GM21529 (cell line): ENCODE measurements around the gene PTCD2.
"Not testable (repeated sequence)": the region's sequence is repeated elsewhere in the genome, so short reads cannot be mapped to it uniquely, and the experiment has no call there.

ENCODE experiments used
- ATAC-seq: cut with Tn5 transposase; IDR thresholded peaks from one replicate; pipeline ENCODE4 v1.9.1; 2021; ENCODE audit not compliant: unreplicated experiment

PTCD2 gene

GRCh38 chr5:72377910-72378638 lies 57.9 kb downstream of the PTCD2 start:
- ATAC-seq, result no peak

DNA sequence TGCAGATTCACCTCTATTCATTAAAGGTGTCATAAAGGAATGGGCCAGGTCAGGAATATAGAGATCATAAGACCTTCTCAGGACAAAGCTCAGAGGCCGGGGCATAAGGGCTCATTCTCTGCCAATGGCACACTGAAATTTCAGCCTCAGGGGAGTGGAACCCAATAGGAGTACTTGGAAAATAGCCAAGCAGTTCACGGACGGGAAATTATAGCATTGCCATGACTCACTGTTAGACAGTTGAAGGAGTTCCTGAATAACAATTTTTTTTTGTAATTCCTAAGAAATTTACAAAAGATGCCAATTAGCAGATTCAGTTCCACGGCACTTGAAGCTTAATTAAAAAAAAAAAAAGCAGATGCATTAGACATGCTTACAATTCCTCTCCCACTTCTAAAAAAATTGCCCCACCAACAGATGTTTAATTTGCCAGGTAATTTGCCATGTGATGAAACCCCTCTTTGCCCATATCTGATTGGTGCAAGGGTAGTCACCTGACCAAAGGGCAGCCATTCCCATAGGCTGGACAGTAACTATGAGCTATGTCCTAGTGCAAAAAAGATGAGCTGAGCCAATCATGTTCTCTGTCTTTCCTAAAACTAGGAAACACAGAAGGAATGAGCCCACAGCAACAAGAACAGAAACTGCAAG lies 58.6 kb downstream of the PTCD2 start:
- no peak for ATAC-seq

GRCh38 chr5:72379936-72380335 lies 59.8 kb downstream of the PTCD2 start:
- no peak for ATAC-seq

- no peak for ATAC-seq
Measured at GRCh38 chr5:72380492-72381274, 60.5 kb downstream of the PTCD2 start.

DNA sequence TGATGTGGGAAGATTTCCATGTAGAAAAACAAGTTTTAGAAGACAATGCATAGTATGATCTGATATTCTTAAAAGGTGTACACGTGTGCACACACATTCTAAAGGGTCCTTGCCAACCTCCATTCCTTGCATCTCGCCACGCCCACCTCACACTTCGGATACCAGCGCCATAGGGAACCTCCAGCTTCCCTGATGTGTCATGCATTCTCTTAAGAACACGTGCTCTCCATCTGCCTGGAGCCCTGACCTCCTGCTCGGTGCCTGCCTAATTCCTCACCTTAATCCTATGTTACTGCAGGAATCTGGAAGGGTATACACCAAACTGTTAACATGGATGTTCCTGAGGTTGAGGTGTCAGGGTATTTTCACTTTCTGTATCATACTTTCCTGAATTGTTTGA lies 63.1 kb downstream of the PTCD2 start:
- ATAC-seq, result no peak

DNA sequence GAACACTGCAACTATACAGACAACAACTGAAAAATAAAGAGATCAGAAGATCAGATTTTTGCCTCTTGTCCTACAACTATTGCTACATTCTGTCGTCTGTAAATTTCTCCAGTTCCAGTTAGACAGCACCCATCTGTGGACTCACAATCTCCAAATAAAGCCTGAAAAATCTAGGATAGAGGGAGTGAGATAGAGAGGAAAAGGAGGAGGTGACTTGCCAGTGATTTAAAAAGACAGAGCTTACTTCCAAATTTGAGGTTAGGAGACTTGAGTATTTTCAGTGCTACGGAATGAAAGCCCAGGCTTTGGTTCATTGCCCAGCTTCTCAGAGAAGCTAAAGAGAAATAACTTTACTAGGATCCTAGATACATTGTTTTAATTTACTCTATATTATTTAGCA lies 63.6 kb downstream of the PTCD2 start:
- no peak for ATAC-seq

GRCh38 chr5:72386639-72387038 lies 66.5 kb downstream of the PTCD2 start:
- no peak for ATAC-seq

DNA sequence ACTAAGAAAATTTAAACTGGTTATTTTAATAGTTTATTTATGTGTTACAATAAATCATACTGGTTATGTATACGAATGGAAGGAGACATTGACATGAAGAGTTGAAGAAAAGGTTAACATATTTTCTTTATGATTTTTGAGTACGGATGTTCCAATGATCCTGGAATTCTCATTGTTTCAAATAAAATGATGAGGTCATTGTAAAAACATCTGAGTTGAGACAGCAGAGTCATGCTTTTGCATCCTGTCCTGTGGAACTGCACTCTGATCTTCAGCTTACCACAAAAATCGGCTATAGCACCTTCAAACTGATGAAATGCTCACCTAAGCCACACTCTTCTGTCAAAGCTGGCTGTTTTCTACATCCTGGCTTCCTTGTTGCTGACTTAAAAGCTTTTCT lies 67.8 kb downstream of the PTCD2 start:
- ATAC-seq, result no peak

GRCh38 chr5:72388646-72389045 lies 68.5 kb downstream of the PTCD2 start:
- no peak for ATAC-seq

- ATAC-seq, result no peak
Measured at GRCh38 chr5:72390836-72391235, 70.7 kb downstream of the PTCD2 start.

- no peak for ATAC-seq
Measured at GRCh38 chr5:72392326-72392733, 72.2 kb downstream of the PTCD2 start.

- no peak for ATAC-seq
Measured at GRCh38 chr5:72393052-72393451, 72.9 kb downstream of the PTCD2 start.

DNA sequence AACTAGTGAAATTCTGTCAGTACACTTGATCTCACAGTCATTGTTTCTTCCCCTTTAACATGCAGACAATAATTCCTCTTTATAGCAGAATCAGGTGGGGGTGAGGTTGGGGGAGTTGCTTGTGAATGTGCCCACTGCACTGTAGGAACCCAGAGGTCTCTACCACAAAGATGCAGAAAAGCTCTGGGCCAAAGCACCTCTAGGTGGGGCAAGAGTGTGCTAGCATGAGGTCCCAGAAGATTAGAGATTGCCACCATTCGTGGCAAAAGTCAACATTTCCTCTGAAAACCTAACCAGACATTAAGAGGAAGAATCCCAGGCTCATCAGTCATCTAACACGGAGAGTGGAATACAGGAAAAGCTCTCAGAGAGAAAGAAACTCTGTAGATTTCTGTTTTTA lies 74.5 kb downstream of the PTCD2 start:
- peak; percentile 61 for ATAC-seq

- ATAC-seq, result no peak
Measured at GRCh38 chr5:72397836-72398235, 77.7 kb downstream of the PTCD2 start.

DNA sequence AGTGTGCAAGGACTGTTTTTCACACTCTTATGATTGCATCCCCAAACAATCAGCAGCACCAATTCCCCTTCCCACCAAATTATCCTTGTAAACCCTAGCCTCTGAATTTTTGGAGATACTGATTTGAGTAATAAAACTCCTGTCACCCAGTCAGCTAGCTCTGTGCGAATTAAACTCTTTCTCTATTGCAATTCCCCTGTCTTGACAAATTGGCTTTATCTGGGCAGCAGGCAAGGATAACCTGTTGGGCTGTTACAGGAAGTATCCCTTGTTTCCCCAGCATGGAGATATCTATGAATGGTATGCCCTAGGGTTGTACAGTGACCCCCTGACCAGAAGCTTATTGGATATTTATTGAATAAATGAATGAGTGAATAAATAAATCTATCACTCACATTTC lies 80.8 kb downstream of the PTCD2 start:
- no peak for ATAC-seq

GRCh38 chr5:72402381-72402890 lies 82.3 kb downstream of the PTCD2 start:
- ATAC-seq, result no peak

DNA sequence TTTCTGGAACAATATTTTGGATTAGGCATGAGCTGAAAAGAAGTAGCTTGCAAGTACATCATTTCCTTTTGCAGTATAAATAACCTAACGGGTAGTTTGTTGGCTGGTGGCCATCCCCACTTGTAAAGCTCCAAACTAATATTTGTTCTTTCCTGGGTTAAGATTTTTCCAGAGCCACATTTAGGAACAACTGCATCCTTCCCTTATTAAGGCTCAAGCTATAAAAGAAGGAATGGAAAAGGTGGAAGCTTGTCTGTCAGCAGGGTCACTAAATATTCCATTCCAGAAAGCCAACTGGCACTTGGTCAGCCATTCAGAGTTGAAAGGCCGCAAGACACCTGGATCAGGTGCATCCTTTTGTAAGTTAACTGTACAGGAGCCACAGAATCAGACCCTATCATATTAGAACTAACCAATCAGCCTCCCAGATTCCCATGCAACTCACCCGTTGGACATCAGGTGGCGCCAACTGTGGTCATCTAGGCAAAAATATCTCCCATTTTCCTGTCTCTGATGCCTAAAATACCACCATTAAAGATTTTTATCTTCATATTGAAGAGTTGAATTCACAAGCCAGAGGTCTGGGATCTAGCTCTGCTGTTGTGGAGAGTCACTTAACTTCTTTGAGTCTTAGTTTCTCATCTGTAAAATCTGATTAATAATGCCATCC lies 82.9 kb downstream of the PTCD2 start:
- no peak for ATAC-seq

DNA sequence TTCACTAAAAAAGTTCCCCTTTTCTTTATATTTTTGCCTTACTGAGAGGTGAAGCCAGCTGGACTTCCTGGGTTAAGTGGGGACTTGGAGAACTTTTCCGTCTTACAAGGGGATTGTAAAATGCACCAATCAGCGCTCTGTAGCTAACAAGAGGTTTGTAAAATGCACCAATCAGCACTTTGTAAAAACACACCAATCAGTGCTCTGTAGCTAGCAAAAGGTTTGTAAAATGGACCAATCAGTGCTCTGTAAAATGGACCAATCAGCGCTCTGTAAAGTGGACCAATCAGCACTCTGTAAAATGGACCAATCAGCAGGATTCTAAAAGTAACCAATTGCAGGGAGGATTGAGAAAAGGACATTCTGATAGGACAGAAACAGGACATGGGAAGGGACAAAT lies 84.6 kb downstream of the PTCD2 start:
- not testable (repeated sequence) for ATAC-seq

- no peak for ATAC-seq
Measured at GRCh38 chr5:72407078-72407477, 86.9 kb downstream of the PTCD2 start.

DNA sequence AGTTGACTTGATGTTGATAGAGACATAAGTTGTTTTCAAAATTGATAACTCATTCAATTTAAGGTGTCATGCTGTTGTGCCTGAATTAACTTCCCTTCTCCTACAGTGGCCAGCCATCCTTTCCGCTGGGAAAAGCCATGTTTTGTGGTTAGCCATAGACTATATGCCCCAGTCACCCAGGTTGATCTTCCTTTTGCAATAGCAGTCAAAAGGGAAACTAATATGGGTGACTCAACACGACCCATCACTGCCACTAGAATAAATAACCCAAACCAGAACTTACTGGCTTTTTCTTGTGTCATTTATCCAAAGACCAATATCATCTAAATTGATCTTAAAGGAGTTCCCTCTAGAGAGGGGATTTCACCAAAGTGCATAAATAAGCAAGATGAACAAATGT lies 87.4 kb downstream of the PTCD2 start:
- no peak for ATAC-seq

GRCh38 chr5:72408127-72408526 lies 88.0 kb downstream of the PTCD2 start:
- no peak for ATAC-seq
